HEK293 (cell line): ENCODE results near the gene INPP5F.

Source experiments
- CTCF ChIA-PET: fragments of 350-600 bp; formaldehyde crosslinking; extraction: SDS; loops from one replicate; lab custom pipeline; 2021; ENCODE audit warnings: antibody characterized with exemption; lab: Yijun Ruan, JAX
- POLR2A ChIA-PET: fragments of 300-600 bp; formaldehyde crosslinking; extraction: SDS; loops from one replicate; lab custom pipeline; 2020; ENCODE audit warnings: antibody characterized with exemption, inconsistent platforms; lab: Yijun Ruan, JAX
- H3K27ac ChIP-seq: fragments of 200-500 bp; sonication (Bioruptor generic); 2 replicates; pipeline ENCODE4 v1.5.1; 2014; ENCODE audit warnings: low read depth, low read length, control low read depth, inconsistent platforms; ENCODE audit errors: extremely low read depth
- H3K36me3 ChIP-seq, 2 experiments: fragments of 200-500 bp in 1 of 2; sonication (Bioruptor generic) in 1 of 2; 1 replicate in 1 of 2; 2 replicates in 1 of 2; pipeline ENCODE4 v1.5.1; 2014 to 2017; ENCODE audit warnings: inconsistent platforms in 2 of 2, low read length in 2 of 2; ENCODE audit not compliant: control insufficient read depth in 2 of 2, insufficient read depth in 1 of 2
- H3K4me1 ChIP-seq: fragments of 200-500 bp; sonication (Bioruptor generic); 2 replicates; pipeline ENCODE4 v1.5.1; 2014; ENCODE audit warnings: mild to moderate bottlenecking, low read length, inconsistent platforms; ENCODE audit not compliant: control insufficient read depth, insufficient read depth
- H3K4me3 ChIP-seq: 2 replicates; pipeline ENCODE4 v1.5.1; 2011; ENCODE audit warnings: low read depth, mild to moderate bottlenecking, control low read depth, low read length, moderate library complexity
- H3K9me3 ChIP-seq: fragments of 200-500 bp; sonication (Bioruptor generic); 2 replicates; pipeline ENCODE4 v1.5.1; 2014; ENCODE audit warnings: low read depth, low read length, inconsistent platforms; ENCODE audit not compliant: control insufficient read depth, insufficient read depth
- ATF2 ChIP-seq: fragments of 450-650 bp; formaldehyde crosslinking; IDR thresholded peaks from 2 replicates; pipeline ENCODE4 v1.5.1; 2016; ENCODE audit warnings: missing biosample characterization, missing genetic modification characterization, low read depth
- CTCF ChIP-seq: fragments of 450-650 bp; formaldehyde crosslinking; IDR thresholded peaks from 2 replicates; pipeline ENCODE4 v1.5.1; 2016; ENCODE audit warnings: missing biosample characterization, missing genetic modification characterization
- FEZF1 ChIP-seq: fragments of 450-650 bp; formaldehyde crosslinking; IDR thresholded peaks from 2 replicates; pipeline ENCODE4 v1.5.1; 2016; ENCODE audit warnings: missing biosample characterization, missing genetic modification characterization
- IKZF3 ChIP-seq: fragments of 450-650 bp; IDR thresholded peaks from 2 replicates; pipeline ENCODE4 v1.5.0; 2018; ENCODE audit warnings: missing biosample characterization, mild to moderate bottlenecking, missing genetic modification characterization, moderate library complexity
- KLF7 ChIP-seq: fragments of 450-650 bp; formaldehyde crosslinking; IDR thresholded peaks from 2 replicates; pipeline ENCODE4 v1.5.1; 2016; ENCODE audit warnings: missing biosample characterization, missing genetic modification characterization, borderline replicate concordance
- OVOL3 ChIP-seq: fragments of 450-650 bp; formaldehyde crosslinking; IDR thresholded peaks from 2 replicates; pipeline ENCODE4 v1.5.1; 2016; ENCODE audit warnings: missing biosample characterization, missing genetic modification characterization
- PATZ1 ChIP-seq: fragments of 450-650 bp; formaldehyde crosslinking; IDR thresholded peaks from 2 replicates; pipeline ENCODE4 v1.5.1; 2016; ENCODE audit warnings: missing biosample characterization, missing genetic modification characterization
- YY2 ChIP-seq: fragments of 450-650 bp; formaldehyde crosslinking; IDR thresholded peaks from 2 replicates; pipeline ENCODE4 v1.5.1; 2016; ENCODE audit warnings: missing biosample characterization, missing genetic modification characterization
- ZBTB1 ChIP-seq: fragments of 450-650 bp; formaldehyde crosslinking; IDR thresholded peaks from 2 replicates; pipeline ENCODE4 v1.5.1; 2016; ENCODE audit warnings: missing biosample characterization, missing genetic modification characterization
- ZFHX2 ChIP-seq: fragments of 450-650 bp; formaldehyde crosslinking; conservative IDR thresholded peaks from 2 replicates; pipeline ENCODE4 v1.5.1; 2016; ENCODE audit warnings: missing biosample characterization, missing genetic modification characterization
- ZIC2 ChIP-seq: fragments of 450-650 bp; formaldehyde crosslinking; IDR thresholded peaks from 2 replicates; pipeline ENCODE4 v1.5.1; 2016; ENCODE audit warnings: missing biosample characterization, missing genetic modification characterization
- ZNF426 ChIP-seq: fragments of 450-650 bp; formaldehyde crosslinking; IDR thresholded peaks from 2 replicates; pipeline ENCODE4 v1.5.1; 2017; ENCODE audit warnings: missing biosample characterization, missing genetic modification characterization, mild to moderate bottlenecking, inconsistent platforms, moderate library complexity
- ZNF48 ChIP-seq: fragments of 450-650 bp; formaldehyde crosslinking; IDR thresholded peaks from 2 replicates; pipeline ENCODE4 v1.5.1; 2016; ENCODE audit warnings: missing biosample characterization, missing genetic modification characterization
- ZNF513 ChIP-seq: fragments of 450-650 bp; IDR thresholded peaks from 2 replicates; pipeline ENCODE4 v1.5.1; 2018; ENCODE audit warnings: missing biosample characterization, missing genetic modification characterization
- ZNF548 ChIP-seq: fragments of 450-650 bp; formaldehyde crosslinking; IDR thresholded peaks from 2 replicates; pipeline ENCODE4 v1.5.1; 2016; ENCODE audit warnings: missing biosample characterization, missing genetic modification characterization
- ZNF558 ChIP-seq: fragments of 450-650 bp; formaldehyde crosslinking; IDR thresholded peaks from 2 replicates; pipeline ENCODE4 v1.5.1; 2016; ENCODE audit warnings: missing biosample characterization, missing genetic modification characterization
- ZNF600 ChIP-seq: fragments of 450-650 bp; formaldehyde crosslinking; IDR thresholded peaks from 2 replicates; pipeline ENCODE4 v1.5.1; 2016; ENCODE audit warnings: missing biosample characterization, missing genetic modification characterization
- ZNF610 ChIP-seq: fragments of 450-650 bp; formaldehyde crosslinking; IDR thresholded peaks from 2 replicates; pipeline ENCODE4 v1.5.1; 2016; ENCODE audit warnings: missing biosample characterization, missing genetic modification characterization, borderline replicate concordance
- ZNF639 ChIP-seq: fragments of 450-650 bp; formaldehyde crosslinking; IDR thresholded peaks from 2 replicates; pipeline ENCODE4 v1.5.1; 2016; ENCODE audit warnings: missing biosample characterization, missing genetic modification characterization
- ZNF654 ChIP-seq: fragments of 450-650 bp; formaldehyde crosslinking; IDR thresholded peaks from 2 replicates; pipeline ENCODE4 v1.5.1; 2016; ENCODE audit warnings: low read depth, missing biosample characterization, missing genetic modification characterization
- ZNF658 ChIP-seq: fragments of 450-650 bp; formaldehyde crosslinking; IDR thresholded peaks from 2 replicates; pipeline ENCODE4; 2016; ENCODE audit warnings: missing biosample characterization, missing genetic modification characterization
- ZNF707 ChIP-seq: fragments of 450-650 bp; formaldehyde crosslinking; IDR thresholded peaks from 2 replicates; pipeline ENCODE4 v1.5.1; 2016; ENCODE audit warnings: missing biosample characterization, missing genetic modification characterization
- ZNF837 ChIP-seq: fragments of 450-650 bp; formaldehyde crosslinking; IDR thresholded peaks from 2 replicates; pipeline ENCODE4 v1.5.1; 2016; ENCODE audit warnings: missing biosample characterization, missing genetic modification characterization
- ZXDB ChIP-seq: fragments of 450-650 bp; formaldehyde crosslinking; IDR thresholded peaks from 2 replicates; pipeline ENCODE4 v1.5.1; 2016; ENCODE audit warnings: missing biosample characterization, missing genetic modification characterization
- TF ChIP-seq, protein P1 (sequence below): fragments of 450-650 bp; formaldehyde crosslinking; IDR thresholded peaks from 2 replicates; pipeline ENCODE4 v1.5.1; 2016; ENCODE audit warnings: missing biosample characterization, missing genetic modification characterization
- TF ChIP-seq, protein P2 (sequence below): fragments of 450-650 bp; formaldehyde crosslinking; IDR thresholded peaks from 2 replicates; pipeline ENCODE4 v1.5.1; 2016; ENCODE audit warnings: missing biosample characterization, missing genetic modification characterization

INPP5F gene

DNA sequence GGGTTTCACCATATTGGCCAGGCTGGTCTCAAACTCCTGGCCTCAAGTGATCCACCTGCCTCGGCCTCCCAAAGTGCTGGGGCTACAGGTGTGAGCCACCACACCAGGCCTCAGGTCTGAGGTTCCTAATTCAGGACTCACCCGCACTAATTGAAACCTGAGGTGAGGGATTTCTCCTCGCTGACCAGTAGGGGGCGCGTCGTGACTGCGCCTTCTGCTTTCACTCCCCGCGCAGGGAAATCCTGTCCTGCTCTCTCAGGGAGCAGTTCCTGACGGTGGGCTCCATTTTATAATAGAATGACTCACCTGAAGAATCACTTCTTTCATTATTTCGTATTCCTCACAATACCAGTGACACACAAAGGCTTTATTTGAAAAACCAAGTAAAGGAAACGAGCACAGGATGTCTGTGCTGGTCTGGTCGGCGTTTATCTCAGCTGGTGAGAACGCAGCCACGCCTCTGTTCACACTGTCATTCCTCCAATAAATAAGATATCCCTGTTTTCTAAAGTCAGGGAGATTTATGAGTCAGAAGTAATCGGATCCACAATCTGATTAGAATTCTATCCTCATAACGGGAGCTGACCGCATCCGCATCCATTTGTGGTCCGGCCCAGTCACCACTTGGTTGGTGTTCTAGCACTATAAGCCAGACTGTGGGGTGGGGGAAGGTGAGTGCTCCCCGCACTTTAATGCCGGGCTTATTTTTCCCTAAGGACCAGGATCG lies 39.2 kb upstream of the INPP5F start:
- Histone ChIP-seq H3K9me3 (no peaks in the 10 kb centered on the region), H3K36me3 (no peaks in the 10 kb centered on the region), H3K27ac (peak overlapping the region; percentile 51; the same call in 1 of the 2 replicates), H3K4me3 (peak overlapping the region; percentile 12), H3K4me1 (no peaks in the 10 kb centered on the region)
- POLR2A ChIA-PET, result interaction anchor here (1.8 kb wide), 1 partner anchor 39 kb away, joined by 12 read pairs; the partner anchor contains the start of gene INPP5F
- CTCF ChIA-PET, result interaction anchor here (0.6 to 3.3 kb wide), 28 partner anchors 9 to 535 kb away, joined by 3 to 23 read pairs (median 5); no protein-coding TSS in a partner anchor
- TF ChIP-seq ZNF837 (no peak), ZIC2 (tag by site-specific recombination) (no peak), ZFHX2 (no peak), ZNF558 (tag by site-specific recombination) (peak; percentile 55; the same call in 1 of the 2 replicates), OVOL3 (peak; percentile 76; the same call in 1 of the 2 replicates), ZNF426 (tag by site-specific recombination) (no peak), ZNF658 (tag by site-specific recombination) (no peak), ZNF654 (peak; percentile 99), ZBTB1 (tag by site-specific recombination) (no peak), PATZ1 (tag by site-specific recombination) (peak; percentile 57), CTCF (tag by site-specific recombination) (peak; percentile 94), ZNF707 (no peak), ZNF513 (tag by site-specific recombination) (no peak), ZNF548 (no peak), FEZF1 (tag by site-specific recombination) (peak; percentile 32; the same call in 1 of the 2 replicates), ZNF610 (tag by site-specific recombination) (no peak), KLF7 (tag by site-specific recombination) (no peak; the same call in 1 of the 2 replicates), IKZF3 (tag by site-specific recombination) (peak; percentile 66), YY2 (tag by site-specific recombination) (no peak), ZXDB (tag by site-specific recombination) (peak; percentile 62; the same call in 1 of the 2 replicates), ZNF639 (0 out of 2 replicates have a peak, but pooled peaks have one; percentile 51), ATF2 (no peak), ZNF48 (tag by site-specific recombination) (no peak), ZNF600 (tag by site-specific recombination) (peak; percentile 86; the same call in 1 of the 2 replicates)
- TF ChIP-seq, protein P1, sequence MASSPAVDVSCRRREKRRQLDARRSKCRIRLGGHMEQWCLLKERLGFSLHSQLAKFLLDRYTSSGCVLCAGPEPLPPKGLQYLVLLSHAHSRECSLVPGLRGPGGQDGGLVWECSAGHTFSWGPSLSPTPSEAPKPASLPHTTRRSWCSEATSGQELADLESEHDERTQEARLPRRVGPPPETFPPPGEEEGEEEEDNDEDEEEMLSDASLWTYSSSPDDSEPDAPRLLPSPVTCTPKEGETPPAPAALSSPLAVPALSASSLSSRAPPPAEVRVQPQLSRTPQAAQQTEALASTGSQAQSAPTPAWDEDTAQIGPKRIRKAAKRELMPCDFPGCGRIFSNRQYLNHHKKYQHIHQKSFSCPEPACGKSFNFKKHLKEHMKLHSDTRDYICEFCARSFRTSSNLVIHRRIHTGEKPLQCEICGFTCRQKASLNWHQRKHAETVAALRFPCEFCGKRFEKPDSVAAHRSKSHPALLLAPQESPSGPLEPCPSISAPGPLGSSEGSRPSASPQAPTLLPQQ (tag by site-specific recombination), result peak; percentile 72
- TF ChIP-seq, protein P2, sequence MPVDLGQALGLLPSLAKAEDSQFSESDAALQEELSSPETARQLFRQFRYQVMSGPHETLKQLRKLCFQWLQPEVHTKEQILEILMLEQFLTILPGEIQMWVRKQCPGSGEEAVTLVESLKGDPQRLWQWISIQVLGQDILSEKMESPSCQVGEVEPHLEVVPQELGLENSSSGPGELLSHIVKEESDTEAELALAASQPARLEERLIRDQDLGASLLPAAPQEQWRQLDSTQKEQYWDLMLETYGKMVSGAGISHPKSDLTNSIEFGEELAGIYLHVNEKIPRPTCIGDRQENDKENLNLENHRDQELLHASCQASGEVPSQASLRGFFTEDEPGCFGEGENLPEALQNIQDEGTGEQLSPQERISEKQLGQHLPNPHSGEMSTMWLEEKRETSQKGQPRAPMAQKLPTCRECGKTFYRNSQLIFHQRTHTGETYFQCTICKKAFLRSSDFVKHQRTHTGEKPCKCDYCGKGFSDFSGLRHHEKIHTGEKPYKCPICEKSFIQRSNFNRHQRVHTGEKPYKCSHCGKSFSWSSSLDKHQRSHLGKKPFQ (tag by site-specific recombination), result peak; percentile 97
